PFSK-1 (cell line): ENCODE results near the gene ARHGEF26.

Source experiments
- FOXP2 ChIP-seq: optimal IDR thresholded peaks from 2 replicates; pipeline ENCODE3; 2011; ENCODE audit warnings: borderline replicate concordance, control low read depth, inconsistent platforms; ENCODE audit not compliant: insufficient read depth; ENCODE audit errors: extremely low read length, extremely low read depth
- POLR2AphosphoS5 ChIP-seq: IDR thresholded peaks from 2 replicates; pipeline ENCODE4 v1.6.1; 2012; ENCODE audit warnings: low read depth, mild to moderate bottlenecking, control low read depth, low read length, moderate library complexity
- SIN3A ChIP-seq: IDR thresholded peaks from 2 replicates; pipeline ENCODE4 v1.6.1; 2012; ENCODE audit warnings: mild to moderate bottlenecking, low read length, moderate library complexity, borderline replicate concordance; ENCODE audit not compliant: insufficient read depth
- TAF1 ChIP-seq: IDR thresholded peaks from 2 replicates; pipeline ENCODE4 v1.6.1; 2012; ENCODE audit warnings: low read length, control low read depth, borderline replicate concordance; ENCODE audit not compliant: insufficient read depth
- TF ChIP-seq, protein P1 (sequence below), 2 experiments: IDR thresholded peaks; 2 replicates each; pipeline versions ENCODE4 v1.6.1 to v1.8.0; 2011 to 2012; ENCODE audit warnings: low read depth in 2 of 2, low read length in 2 of 2, control low read depth in 1 of 2, inconsistent platforms in 1 of 2, mild to moderate bottlenecking in 1 of 2, moderate library complexity in 1 of 2; ENCODE audit not compliant: insufficient read depth in 1 of 2

ARHGEF26 gene

DNA sequence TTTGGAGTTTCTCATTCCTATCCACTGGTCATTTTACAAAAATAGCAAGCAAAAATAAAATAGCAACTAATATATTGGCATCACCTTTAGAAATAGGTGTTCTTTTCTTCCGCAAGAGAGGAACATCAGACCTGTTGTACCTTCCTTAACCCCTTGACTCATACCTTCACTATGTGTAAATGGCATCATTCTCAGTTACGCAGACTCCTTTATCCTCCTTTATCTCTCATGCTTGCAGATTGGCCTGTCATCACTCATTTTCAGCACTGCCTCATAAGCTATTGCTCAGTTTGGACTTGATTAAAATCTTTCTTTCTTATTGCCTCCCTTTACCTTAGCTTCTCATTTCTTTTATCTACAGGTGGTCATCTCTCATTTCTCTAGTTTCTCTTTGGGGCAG is 21.4 kb downstream of the ARHGEF26 start:
- TF ChIP-seq POLR2AphosphoS5 = no peak
- no peak for TF ChIP-seq FOXP2
- no peak for TF ChIP-seq SIN3A
- TF ChIP-seq TAF1 = no peak
- TF ChIP-seq, protein P1, sequence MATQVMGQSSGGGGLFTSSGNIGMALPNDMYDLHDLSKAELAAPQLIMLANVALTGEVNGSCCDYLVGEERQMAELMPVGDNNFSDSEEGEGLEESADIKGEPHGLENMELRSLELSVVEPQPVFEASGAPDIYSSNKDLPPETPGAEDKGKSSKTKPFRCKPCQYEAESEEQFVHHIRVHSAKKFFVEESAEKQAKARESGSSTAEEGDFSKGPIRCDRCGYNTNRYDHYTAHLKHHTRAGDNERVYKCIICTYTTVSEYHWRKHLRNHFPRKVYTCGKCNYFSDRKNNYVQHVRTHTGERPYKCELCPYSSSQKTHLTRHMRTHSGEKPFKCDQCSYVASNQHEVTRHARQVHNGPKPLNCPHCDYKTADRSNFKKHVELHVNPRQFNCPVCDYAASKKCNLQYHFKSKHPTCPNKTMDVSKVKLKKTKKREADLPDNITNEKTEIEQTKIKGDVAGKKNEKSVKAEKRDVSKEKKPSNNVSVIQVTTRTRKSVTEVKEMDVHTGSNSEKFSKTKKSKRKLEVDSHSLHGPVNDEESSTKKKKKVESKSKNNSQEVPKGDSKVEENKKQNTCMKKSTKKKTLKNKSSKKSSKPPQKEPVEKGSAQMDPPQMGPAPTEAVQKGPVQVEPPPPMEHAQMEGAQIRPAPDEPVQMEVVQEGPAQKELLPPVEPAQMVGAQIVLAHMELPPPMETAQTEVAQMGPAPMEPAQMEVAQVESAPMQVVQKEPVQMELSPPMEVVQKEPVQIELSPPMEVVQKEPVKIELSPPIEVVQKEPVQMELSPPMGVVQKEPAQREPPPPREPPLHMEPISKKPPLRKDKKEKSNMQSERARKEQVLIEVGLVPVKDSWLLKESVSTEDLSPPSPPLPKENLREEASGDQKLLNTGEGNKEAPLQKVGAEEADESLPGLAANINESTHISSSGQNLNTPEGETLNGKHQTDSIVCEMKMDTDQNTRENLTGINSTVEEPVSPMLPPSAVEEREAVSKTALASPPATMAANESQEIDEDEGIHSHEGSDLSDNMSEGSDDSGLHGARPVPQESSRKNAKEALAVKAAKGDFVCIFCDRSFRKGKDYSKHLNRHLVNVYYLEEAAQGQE (IDR thresholded peaks at IDR 0.05; ENCODE audit: insufficient read depth in 1 of 2, low read depth in 2 of 2, low read length in 2 of 2) = no peak

DNA sequence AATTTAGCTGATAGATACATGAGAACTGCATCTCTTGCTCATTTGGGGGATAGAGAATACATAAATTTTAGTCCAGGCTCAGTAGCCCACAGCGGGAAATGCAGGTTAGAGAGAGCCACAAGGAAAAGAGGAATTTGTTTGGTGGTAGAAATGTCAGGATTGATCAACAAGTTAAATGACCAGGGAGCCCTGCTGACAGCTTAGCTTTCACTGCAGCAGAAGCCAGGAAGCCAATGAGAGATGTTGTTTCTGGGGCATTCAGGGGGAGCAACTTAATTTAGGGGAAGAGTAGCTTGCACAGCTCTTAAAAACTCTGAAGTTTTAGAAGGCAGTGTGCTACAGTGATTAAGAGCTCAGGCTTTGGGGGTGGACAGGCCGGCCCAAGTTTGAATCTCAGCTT is 22.7 kb downstream of the ARHGEF26 start:
- TF ChIP-seq TAF1 (no peak), POLR2AphosphoS5 (no peak), SIN3A (no peak), FOXP2 (no peak)
- TF ChIP-seq, protein P1 (IDR thresholded peaks at IDR 0.05; ENCODE audit: insufficient read depth in 1 of 2, low read depth in 2 of 2, low read length in 2 of 2) = no peak

DNA sequence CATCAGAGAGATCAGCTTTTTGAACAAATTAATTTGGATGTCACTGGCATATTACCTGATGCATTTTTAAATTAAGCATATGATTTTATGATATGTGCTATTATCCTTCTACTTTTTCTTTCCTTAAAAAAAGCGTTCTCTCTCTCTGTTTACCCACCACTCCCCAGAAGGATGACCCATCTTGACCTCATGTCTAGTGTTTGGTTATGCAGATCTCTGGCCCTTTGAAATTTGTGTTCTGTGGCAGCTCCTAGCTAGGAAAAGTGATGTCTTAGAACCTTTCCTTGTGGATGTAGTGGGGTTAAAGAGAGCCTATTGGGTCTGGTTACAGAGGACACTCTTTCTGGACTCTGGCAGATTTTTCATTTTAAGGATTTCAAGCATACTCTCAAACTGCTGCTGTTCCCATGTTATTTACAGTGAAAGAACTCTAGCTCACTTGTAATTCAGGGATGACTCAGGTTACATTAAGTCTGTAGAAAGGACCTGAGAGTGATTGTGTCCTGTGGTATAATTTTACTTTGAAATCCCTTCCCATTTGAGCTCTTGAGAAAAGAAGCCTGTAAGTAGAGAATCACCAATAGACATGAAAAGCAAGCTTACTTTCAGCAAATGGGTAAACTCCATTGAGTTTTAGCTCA is 23.8 kb downstream of the ARHGEF26 start:
- TF ChIP-seq TAF1 = no peak
- TF ChIP-seq POLR2AphosphoS5 = no peak
- no peak for TF ChIP-seq SIN3A
- no peak for TF ChIP-seq FOXP2
- TF ChIP-seq, protein P1 (IDR thresholded peaks at IDR 0.05; ENCODE audit: insufficient read depth in 1 of 2, low read depth in 2 of 2, low read length in 2 of 2) = no peak

DNA sequence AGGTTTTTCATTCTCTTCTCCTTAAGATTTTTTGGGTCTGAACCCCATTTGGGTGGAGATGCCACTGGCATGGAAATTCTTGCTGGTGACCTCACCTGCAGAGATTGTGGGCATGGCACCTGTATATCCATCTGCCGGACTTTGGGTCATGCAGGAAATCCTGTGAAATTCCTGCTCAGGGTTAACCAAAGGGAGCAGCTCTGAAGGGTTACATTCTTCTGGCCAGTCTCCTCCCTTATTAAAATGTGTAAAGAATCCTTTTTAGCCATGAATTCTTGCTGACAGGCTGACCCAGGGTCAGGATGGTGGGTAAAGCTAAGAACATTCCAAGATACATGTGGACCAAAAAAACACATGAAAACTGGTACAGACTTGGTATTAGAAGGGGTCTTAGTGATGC is 27.4 kb downstream of the ARHGEF26 start:
- TF ChIP-seq FOXP2 (no peak), TAF1 (no peak), POLR2AphosphoS5 (no peak), SIN3A (no peak)
- TF ChIP-seq, protein P1 (IDR thresholded peaks at IDR 0.05; ENCODE audit: insufficient read depth in 1 of 2, low read depth in 2 of 2, low read length in 2 of 2) = no peak

DNA sequence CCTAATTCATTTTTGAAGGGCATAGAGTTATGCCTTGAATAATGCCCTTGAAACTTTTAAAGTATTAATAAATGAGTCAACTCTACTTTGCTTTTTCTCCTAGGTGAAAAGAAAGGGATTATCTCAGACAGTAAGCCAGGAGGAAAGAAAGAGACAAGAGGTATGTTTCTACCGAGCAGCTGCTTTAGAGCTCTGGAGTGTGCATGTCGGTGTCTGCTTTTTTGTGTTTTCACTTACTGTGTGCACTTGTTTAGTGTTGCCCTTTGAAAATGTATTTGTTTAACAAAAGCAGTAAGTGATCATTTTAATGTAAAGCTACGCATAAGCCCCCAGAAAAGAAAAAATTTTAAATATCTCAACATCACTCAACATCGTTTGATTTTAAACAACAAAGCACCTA is 28.1 kb downstream of the ARHGEF26 start:
- TF ChIP-seq SIN3A (no peak), POLR2AphosphoS5 (no peak), FOXP2 (no peak), TAF1 (no peak)
- TF ChIP-seq, protein P1 (IDR thresholded peaks at IDR 0.05; ENCODE audit: insufficient read depth in 1 of 2, low read depth in 2 of 2, low read length in 2 of 2) = no peak
